NCI-H146 treated with DMSO at 0.1 percent for 48 hours (cell line): ENCODE results near the gene ZFAND6.

ENCODE experiments used
- DNase-seq: peaks from one replicate; lab custom pipeline; 2025; ENCODE audit not compliant: unreplicated experiment; lab: John Stamatoyannopoulos, UW

The ZFAND6 gene

DNA sequence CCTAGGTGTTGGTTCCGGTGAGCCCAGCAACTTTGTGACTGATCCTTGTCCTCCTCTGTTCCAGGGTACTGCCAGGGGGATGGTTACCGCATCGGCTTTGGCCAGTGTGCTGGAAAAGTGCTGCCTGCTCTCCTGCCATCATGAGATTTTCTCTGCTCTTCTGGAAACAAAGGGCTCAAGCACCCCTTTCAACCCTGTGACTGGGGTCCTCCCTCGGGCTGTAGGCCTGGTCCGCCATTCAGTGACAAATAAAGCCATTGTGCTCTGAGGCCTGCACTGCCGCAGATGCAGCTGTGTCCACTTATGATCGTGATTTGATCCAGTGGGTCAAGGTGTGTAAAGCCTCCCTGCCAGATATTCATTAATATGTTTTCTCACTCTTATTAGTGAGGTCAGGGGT, 126.6 kb downstream of the ZFAND6 start:
- no peak for DNase-seq

DNA sequence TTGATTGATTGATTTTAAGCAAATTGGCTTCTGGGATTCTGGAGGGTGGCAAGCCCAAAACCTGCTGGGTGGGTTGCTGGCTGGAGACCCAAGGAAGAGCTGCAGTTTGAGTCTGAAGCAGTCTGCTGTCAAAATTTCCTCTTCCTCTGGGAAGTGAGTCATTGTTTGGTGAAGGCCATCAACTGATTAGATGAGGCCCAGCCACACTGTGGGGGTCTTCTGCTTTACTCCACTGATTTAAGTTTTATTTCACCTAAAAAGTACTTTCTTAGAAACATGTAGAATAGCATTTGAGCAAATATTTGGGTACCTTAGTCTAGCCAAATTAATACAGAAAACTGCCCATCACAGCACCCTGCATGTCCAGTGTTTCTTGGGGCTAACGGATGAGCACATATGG, 127.1 kb downstream of the ZFAND6 start:
- DNase-seq, result no peak
